Neural progenitor cell (in vitro differentiated cells): ENCODE results near the gene CEP350.

Source experiments
- CTCF ChIP-seq: fragments of 200-600 bp; sonication (generic); IDR thresholded peaks from 2 replicates; pipeline ENCODE4 v1.5.1; 2017; ENCODE audit warnings: antibody characterized with exemption, mild to moderate bottlenecking
- EZH2 ChIP-seq: fragments of 200-600 bp; sonication (generic); IDR thresholded peaks from 2 replicates; pipeline ENCODE4 v1.6.1; 2017; ENCODE audit warnings: antibody characterized with exemption, mild to moderate bottlenecking, moderate library complexity
- EZH2phosphoT487 ChIP-seq: fragments of 200-600 bp; sonication (generic); IDR thresholded peaks from 2 replicates; pipeline ENCODE4 v1.6.1; 2017; ENCODE audit warnings: antibody characterized with exemption

- TF ChIP-seq CTCF (no peak), EZH2 (no peak), EZH2phosphoT487 (no peak)
Measured at GRCh38 chr1:179958359-179958758, 3.7 kb downstream of the CEP350 start.
